K562 (cell line): ENCODE data around the gene CPNE1. TPM values are rescaled to one million over a fixed set of nuclear protein-coding genes. Genes with fewer than 3 reads are reported as not detected.

ENCODE experiments used
- ARID3B ChIP-seq: fragments of 250-450 bp; sonication (Bioruptor Pico); IDR thresholded peaks from 2 replicates; pipeline ENCODE4 v1.4.0; 2020; ENCODE audit warnings: borderline replicate concordance
- BCLAF1 ChIP-seq, 2 experiments: fragments of 450-650 bp in 1 of 2; IDR thresholded peaks; 2 replicates each; pipeline ENCODE4 v1.6.1; 2011 to 2017; ENCODE audit warnings: low read depth in 2 of 2, antibody characterized with exemption in 1 of 2, borderline replicate concordance in 1 of 2, low read length in 1 of 2, mild to moderate bottlenecking in 1 of 2, mixed read lengths in 1 of 2; ENCODE audit not compliant: control insufficient read depth in 1 of 2
- EGR1 ChIP-seq: fragments of 450-650 bp; conservative IDR thresholded peaks from 2 replicates; pipeline ENCODE4 v1.6.1; 2017; ENCODE audit warnings: mild to moderate bottlenecking
- HES1 ChIP-seq: fragments of 450-650 bp; IDR thresholded peaks from 2 replicates; pipeline ENCODE4 v1.6.1; 2016; ENCODE audit warnings: low read depth, mild to moderate bottlenecking, moderate library complexity
- KDM4B ChIP-seq, 2 experiments: fragments of 450-650 bp in 1 of 2; sonication (generic) in 1 of 2; IDR thresholded peaks; 2 replicates each; pipeline ENCODE4 v1.6.1; 2016 to 2017; ENCODE audit warnings: borderline replicate concordance in 2 of 2, antibody characterized with exemption in 1 of 2, low read depth in 1 of 2, mild to moderate bottlenecking in 1 of 2
- PRMT5 ChIP-seq: sonication (generic); formaldehyde crosslinking; IDR thresholded peaks from 2 replicates; pipeline ENCODE4 v1.5.0; 2020; ENCODE audit warnings: missing genetic modification reagents
- RERE ChIP-seq: sonication (generic); formaldehyde crosslinking; IDR thresholded peaks from 2 replicates; pipeline ENCODE4 v1.8.0; 2023; ENCODE audit warnings: missing genetic modification reagents, mild to moderate bottlenecking, borderline replicate concordance
- TCF15 ChIP-seq: fragments of 250-450 bp; sonication (Bioruptor Pico); IDR thresholded peaks from 2 replicates; pipeline ENCODE4 v1.8.0; 2022; ENCODE audit warnings: moderate library complexity, mild to moderate bottlenecking, inconsistent platforms
- ZNF23 ChIP-seq: fragments of 250-450 bp; sonication (Bioruptor Pico); IDR thresholded peaks from 2 replicates; pipeline ENCODE4 v1.4.0; 2020; ENCODE audit warnings: mild to moderate bottlenecking
- ZNF644 ChIP-seq: fragments of 200-800 bp; sonication (Bioruptor generic); IDR thresholded peaks from 2 replicates; pipeline ENCODE4 v1.6.1; 2016; ENCODE audit warnings: low read depth, missing genetic modification characterization, missing compliant biosample characterization
- ZNF696 ChIP-seq: fragments of 250-450 bp; sonication (Bioruptor Pico); conservative IDR thresholded peaks from 2 replicates; pipeline ENCODE4 v1.4.0; 2020; ENCODE audit warnings: mild to moderate bottlenecking, moderate library complexity
- polyA plus RNA-seq, 8 experiments: library from polyadenylated mRNA; depleted of rRNA in 4 of 8; stranded (reverse) in 5 of 8; unstranded in 3 of 8; fragments of >200 nt; fragmentation: Nextera tagmentation in 2 of 8; fragmentation: Illumina TruSeq in 1 of 8; extraction: Ambion mirVana in 2 of 8; extraction: Trizol in 1 of 8; gene quantifications; 2 replicates each; pipeline versions ENCODE4 v1.2.1 to v1.2.3, GENCODE V29; 2011 to 2014; ENCODE audit warnings: inconsistent platforms in 1 of 8, missing spikeins in 1 of 8
- total RNA-seq, 7 experiments: library from RNA; depleted of rRNA in 6 of 7; stranded (reverse); fragments of >200 nt in 6 of 7; fragmentation: Illumina TruSeq in 2 of 7; extraction: Trizol in 2 of 7; gene quantifications; 2 replicates each; pipeline versions ENCODE4 v1.2.1 to v1.2.3, GENCODE V29; 2011 to 2021; ENCODE audit warnings: low replicate concordance in 1 of 7

CPNE1 gene
- total and polyA plus RNA-seq, 9 of the 15 experiments (the other 6 are each of a cell fraction or from before 2014, with no cell fraction given): 42.1 to 102 (median 56.0) TPM

- TF ChIP-seq BCLAF1 (IDR thresholded peaks at IDR 0.05; ENCODE audit: borderline replicate concordance in 1 of 2, control insufficient read depth in 1 of 2, low read depth in 2 of 2, low read length in 1 of 2) (no peak), KDM4B (IDR thresholded peaks at IDR 0.05; ENCODE audit: borderline replicate concordance in 2 of 2, low read depth in 1 of 2) (no peak), RERE (CRISPR knock-in tag) (no peak), ZNF23 (no peak), ZNF644 (tag) (no peak), EGR1 (no peak), PRMT5 (no peak), HES1 (no peak), ARID3B (CRISPR knock-in tag) (no peak), TCF15 (no peak), ZNF696 (CRISPR knock-in tag) (no peak)
Observed at GRCh38 chr20:35615667-35616464, 48.8 kb downstream of the CPNE1 start, which contains the start of gene SPAG4 (continued).
